Osteocyte (in vitro differentiated cells): ENCODE measurements around the gene ZNF577. TPM values are rescaled to one million over a fixed set of nuclear protein-coding genes. Genes with fewer than 3 reads are reported as not detected.

ENCODE experiments used
- DNase-seq: peaks from one replicate; pipeline ENCODE4 v3.0.0; 2021; ENCODE audit warnings: mixed read lengths; ENCODE audit not compliant: unreplicated experiment; ENCODE audit errors: extremely low spot score
- H3K27ac Mint-ChIP-seq: one replicate; pipeline ENCODE4 v1.8.0; 2021; ENCODE audit warnings: mild to moderate bottlenecking, mixed read lengths; ENCODE audit not compliant: unreplicated experiment
- H3K27me3 Mint-ChIP-seq: one replicate; pipeline ENCODE4 v1.8.0; 2021; ENCODE audit warnings: mixed read lengths; ENCODE audit not compliant: unreplicated experiment
- H3K36me3 Mint-ChIP-seq: one replicate; pipeline ENCODE4 v1.8.0; 2021; ENCODE audit warnings: mixed read lengths; ENCODE audit not compliant: unreplicated experiment
- H3K4me1 Mint-ChIP-seq: one replicate; pipeline ENCODE4 v1.8.0; 2021; ENCODE audit warnings: mixed read lengths; ENCODE audit not compliant: unreplicated experiment
- H3K4me3 Mint-ChIP-seq: one replicate; pipeline ENCODE4 v1.8.0; 2021; ENCODE audit warnings: mild to moderate bottlenecking, moderate library complexity, mixed read lengths; ENCODE audit not compliant: unreplicated experiment
- H3K9me3 Mint-ChIP-seq: one replicate; pipeline ENCODE4 v1.8.0; 2021; ENCODE audit warnings: mixed read lengths; ENCODE audit not compliant: unreplicated experiment
- CTCF ChIP-seq: fragments of 200-600 bp; sonication (generic); IDR thresholded peaks from 2 replicates; pipeline ENCODE4 v1.5.0; 2021; ENCODE audit warnings: antibody characterized with exemption, mild to moderate bottlenecking, moderate library complexity
- total RNA-seq: library from RNA; stranded (reverse); gene quantifications from 2 replicates; pipeline ENCODE4 v1.2.1, GENCODE V29; 2021

Gene ZNF577
- total RNA-seq, 1 donor from 2014 or later = 21.3 TPM

DNA sequence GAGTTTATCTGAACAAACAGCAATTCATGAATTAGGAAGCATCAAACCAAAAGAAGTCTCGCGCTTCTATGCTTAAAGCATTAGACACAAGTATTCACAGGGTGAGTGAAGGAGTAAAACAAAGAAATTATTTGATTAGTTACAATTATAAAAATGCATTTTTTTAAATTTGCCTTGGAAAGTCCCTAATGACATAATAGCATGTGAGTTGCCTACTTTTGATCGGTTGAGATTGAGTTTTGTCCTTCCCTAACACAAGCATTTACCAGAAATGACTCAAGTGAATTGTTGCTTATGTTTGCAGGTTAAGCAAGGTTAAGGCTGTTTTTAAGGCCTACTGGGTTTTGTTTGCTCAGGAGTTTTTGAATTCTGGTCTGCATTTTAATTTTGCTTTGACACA, 17.5 kb upstream of the ZNF577 start:
- Mint-ChIP-seq H3K27me3 (peaks cover 7% of the 10 kb centered on the region), H3K9me3 (peaks cover 45% of the 10 kb centered on the region), H3K27ac (peak overlapping the region; percentile 95), H3K36me3 (peaks cover 16% of the 10 kb centered on the region), H3K4me3 (peak overlapping the region; percentile 99), H3K4me1 (peaks cover 19% of the 10 kb centered on the region)
- TF ChIP-seq CTCF = no peak
- no peak for DNase-seq

DNA sequence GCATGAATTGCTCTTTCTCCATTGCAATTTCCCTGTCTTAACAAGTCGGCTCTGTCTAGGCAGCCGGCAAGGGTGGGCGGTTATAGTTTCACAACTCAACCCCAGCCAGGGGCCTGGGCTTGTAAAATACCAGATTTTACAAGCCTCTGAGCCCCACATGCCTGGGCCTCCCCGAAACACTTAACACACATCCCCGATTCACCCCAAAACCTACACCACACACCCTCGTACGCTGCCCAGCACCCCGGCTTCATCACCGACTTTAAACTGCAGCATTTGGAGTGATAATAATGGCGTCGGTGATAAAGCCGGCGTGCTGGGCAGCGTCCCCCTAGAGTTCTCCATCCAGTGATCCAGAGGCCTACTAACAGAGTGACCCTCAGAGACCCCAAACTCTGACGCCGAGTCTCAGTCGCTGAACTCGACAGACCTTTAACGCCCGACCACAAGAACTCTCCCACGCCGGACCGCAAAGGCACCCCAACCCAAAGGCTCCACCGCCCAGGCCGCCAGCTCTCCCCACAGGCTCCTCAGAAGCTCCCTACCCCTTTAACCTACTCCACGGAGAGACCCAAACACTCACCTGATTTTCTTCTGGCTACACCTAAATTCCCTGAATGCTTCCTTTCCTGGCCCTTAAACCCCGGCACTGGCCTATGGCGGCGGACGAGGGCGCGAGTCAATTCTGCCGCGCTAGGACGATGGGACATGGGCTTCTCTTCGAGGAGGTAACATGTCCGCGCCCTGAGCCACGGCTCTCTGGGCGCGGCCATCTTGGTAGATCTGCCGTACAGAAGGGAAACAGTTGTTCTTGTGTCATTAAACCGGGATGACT, 16.8 kb upstream of the ZNF577 start, which contains the start of gene ZNF649:
Gene ZNF649, minus strand, starts transcription at position 687 of the 835 bp plus-strand sequence. CDS start 4,910 bp downstream, outside the sequence.
- H3K9me3 Mint-ChIP-seq = peaks cover 43% of the 10 kb centered on the region
- peak within 1 kb of the TSS; percentile 99 for H3K4me3 Mint-ChIP-seq
- peak within 1 kb of the TSS; percentile 95 for H3K27ac Mint-ChIP-seq
- peak; percentile 93 for DNase-seq
- no peak for TF ChIP-seq CTCF
- peaks cover 19% of the 10 kb centered on the region for H3K4me1 Mint-ChIP-seq
- H3K27me3 Mint-ChIP-seq = peaks cover 7% of the 10 kb centered on the region
- peaks cover 23% of the 10 kb centered on the region for H3K36me3 Mint-ChIP-seq

GRCh38 chr19:51903192-51903591, 15.4 kb upstream of the ZNF577 start:
- Mint-ChIP-seq H3K27ac (no peak overlapping the region), H3K9me3 (peaks cover 36% of the 10 kb centered on the region), H3K4me3 (peak overlapping the region; percentile 99), H3K27me3 (peaks cover 7% of the 10 kb centered on the region), H3K4me1 (peaks cover 19% of the 10 kb centered on the region), H3K36me3 (peaks cover 30% of the 10 kb centered on the region)
- DNase-seq = no peak
- TF ChIP-seq CTCF = no peak

DNA sequence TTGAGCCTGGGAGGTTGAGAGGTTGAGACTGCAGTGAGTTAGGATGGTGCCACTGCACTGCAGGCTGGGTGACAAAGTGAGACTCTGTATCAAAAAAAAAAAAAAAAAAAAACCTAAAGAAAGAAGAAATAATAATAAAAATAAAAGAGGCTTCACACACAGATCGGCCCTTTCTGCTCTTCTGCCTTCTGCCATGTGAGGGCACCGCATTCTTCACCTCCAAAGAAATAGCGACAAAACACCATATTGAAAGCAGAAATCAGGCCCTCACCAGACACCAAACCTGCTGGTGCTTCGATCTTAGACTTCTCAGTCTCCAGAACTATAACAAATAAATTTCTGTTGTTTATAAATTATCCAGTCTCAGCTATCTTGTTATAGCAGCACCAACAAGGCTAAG, 14.1 kb upstream of the ZNF577 start:
- no peak overlapping the region for H3K4me3 Mint-ChIP-seq
- no peak for DNase-seq
- H3K4me1 Mint-ChIP-seq = peaks cover 19% of the 10 kb centered on the region
- TF ChIP-seq CTCF = no peak
- peaks cover 26% of the 10 kb centered on the region for H3K9me3 Mint-ChIP-seq
- peaks cover 39% of the 10 kb centered on the region for H3K36me3 Mint-ChIP-seq
- no peaks in the 10 kb centered on the region for H3K27me3 Mint-ChIP-seq
- H3K27ac Mint-ChIP-seq = no peak overlapping the region

GRCh38 chr19:51891193-51891747, 3.5 kb upstream of the ZNF577 start:
- Mint-ChIP-seq H3K27ac (no peak overlapping the region), H3K27me3 (no peaks in the 10 kb centered on the region), H3K4me3 (no peak overlapping the region), H3K36me3 (peaks cover 66% of the 10 kb centered on the region), H3K9me3 (peaks cover 51% of the 10 kb centered on the region), H3K4me1 (peaks cover 11% of the 10 kb centered on the region)
- DNase-seq = no peak
- no peak for TF ChIP-seq CTCF
